Colon (tissue), 2 donors: ENCODE results near the gene GRAMD1B.

Experiments
- FAIRE-seq: peaks from 2 replicates; lab custom pipeline; 2012; peaks lifted over from hg19 to GRCh38; lab: Jason Lieb, UNC
- donor health status: control.
- donor health status: control.

The GRAMD1B gene

DNA sequence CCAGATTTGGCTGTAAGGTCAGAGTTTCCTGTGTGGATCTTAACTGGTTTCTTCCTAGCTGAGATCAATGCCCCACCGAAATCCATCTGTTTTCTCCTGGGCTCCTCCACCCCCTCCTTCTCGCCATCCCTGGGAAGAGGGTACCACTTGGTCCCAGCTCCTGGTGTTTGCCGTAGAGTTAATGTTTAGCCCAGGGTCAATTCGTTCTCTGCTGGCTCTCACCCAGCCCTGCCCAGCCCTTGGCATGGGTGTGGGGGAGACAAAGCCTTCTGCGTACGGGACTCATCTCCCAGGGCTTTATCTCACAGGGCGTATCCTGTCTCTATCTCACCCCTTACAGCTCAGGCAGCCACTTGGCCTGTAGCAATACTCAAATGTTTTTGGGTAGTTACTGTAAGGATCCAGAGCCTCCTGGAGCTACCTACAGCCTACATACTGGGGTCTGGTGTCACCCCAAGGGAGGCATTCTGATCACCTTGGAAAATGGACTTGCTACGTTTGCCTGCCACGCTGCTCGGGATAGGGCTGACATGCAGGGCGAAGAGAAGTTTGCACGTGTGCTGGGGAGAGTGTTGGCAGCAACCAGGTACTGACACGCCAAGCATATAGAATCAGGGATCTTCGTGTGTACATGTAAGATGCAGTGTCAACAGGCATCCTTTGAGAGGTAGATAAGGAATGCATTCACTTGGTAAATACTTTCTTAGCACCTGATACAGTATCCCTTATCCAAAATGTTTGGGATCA is 158.2 kb downstream of the GRAMD1B start:
- no peak for FAIRE-seq

DNA sequence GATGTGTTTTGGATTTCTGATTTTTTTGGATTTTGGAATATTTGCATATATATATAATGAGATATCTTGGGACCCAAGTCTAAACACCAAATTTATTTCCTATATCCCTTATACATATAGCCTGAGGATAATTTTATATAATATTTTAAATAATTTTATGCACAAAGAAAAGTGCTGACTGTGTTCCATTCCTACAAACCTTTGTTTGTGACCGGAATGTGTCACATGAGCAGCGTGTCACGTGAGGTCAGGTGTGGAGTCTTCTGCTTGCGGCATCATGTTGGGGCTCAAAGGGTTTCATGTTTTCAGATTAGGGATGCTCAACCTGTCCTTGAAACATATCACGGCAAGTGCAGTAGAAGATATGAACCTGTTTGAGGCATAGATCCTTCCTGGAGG is 158.8 kb downstream of the GRAMD1B start:
- FAIRE-seq: no peak

DNA sequence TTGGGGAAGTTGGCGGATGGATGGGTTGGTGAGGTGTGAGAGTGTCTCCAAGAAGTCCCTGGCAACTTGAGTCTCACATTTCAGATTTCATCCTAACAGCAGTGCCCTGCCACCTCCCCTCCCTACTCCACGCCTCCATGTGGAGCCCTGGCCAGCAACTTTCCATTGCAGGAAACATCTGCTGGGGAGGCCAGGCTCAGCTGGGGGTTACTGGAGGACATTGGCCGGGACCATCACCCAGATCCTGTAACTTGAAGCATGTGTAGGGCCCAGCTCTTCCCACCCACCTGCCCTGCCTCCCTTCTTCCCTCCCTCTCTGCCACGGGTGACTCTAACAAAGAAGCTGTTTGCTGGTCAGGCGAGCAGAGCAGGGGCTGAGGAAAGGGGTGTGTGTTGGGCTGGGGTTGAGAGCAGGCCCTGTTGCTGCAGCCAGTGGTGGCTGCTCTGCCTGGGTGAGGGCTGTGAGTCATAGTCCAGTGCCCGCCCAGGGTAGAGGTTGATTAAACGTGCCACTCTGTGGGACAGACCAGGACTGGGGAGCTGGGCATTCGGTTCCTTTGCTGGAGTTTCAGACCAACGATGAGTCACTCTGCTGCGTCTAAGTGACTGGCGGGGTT is 160.3 kb downstream of the GRAMD1B start:
- FAIRE-seq: no peak

DNA sequence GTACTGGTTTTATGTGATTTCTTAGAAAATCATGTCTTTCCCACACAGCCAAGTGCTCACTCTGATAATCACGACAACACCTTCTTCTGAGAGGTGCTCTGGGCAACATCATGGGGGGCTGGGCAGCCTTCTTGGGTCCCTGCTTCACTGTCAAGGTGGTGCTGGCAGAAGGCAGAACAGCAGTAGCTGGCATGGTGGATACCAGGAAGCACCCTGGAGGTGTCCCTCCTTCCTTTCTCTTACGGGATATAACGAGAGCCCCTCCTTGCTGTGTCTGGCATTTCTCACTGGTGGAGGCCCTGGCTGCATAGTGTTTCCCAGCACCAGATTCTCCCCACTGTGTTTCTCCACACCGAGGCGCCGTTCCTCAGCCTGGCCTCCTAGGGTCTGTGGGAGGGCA is 163.5 kb downstream of the GRAMD1B start:
- no peak for FAIRE-seq

DNA sequence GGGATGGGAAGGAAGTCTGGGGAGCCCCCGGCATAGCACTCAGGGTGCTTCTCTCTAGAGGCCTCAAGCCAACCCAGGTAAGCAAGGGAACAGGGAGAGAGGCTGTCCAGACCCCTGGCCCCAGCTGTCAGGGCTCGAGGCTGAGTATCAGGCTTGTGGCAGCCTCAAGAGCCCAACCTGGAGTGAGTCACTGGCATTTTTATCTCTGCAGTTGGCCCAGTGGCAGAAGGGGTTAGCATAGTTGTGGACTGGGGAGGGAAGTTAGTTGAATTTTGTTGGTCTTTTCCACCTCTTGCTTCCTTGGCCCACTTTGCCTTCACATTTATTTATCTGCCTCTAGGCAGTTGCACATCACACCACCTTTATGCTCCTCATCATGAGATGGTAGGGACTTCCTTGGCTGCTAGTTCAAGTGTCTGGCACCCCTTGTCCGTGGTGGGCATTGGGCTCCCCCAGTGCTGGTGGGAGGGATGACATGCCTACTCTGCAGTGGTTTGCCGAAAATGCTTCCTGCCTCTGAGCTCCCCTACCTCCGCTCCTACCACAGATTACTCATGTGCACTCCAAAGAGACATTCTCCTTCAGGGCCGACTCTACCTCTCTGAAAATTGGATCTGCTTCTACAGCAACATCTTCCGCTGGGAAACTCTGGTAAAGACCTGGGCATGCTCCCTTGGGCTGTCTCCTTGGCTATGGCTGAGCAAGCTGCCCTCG is 164.3 kb downstream of the GRAMD1B start:
- FAIRE-seq: no peak

DNA sequence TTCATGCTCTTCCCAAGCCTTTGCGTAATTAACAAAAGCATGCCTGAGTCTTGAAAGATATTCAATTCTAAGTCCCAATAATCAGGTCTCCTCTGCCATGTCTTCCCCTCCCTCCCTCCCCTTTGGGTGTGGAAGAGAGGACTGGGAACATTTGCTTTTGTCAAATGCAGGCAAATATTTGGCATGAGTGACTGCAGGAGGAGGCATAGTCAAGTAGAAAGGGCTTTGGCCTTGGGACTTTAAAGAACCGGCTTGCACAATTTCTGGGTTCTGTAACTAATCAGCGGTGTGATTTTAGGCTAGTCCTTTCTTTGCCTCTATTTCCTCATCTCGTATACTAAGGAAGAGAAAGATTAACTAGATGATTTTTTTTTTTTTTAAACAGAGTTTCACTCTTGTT is 164.9 kb downstream of the GRAMD1B start:
- FAIRE-seq: no peak

DNA sequence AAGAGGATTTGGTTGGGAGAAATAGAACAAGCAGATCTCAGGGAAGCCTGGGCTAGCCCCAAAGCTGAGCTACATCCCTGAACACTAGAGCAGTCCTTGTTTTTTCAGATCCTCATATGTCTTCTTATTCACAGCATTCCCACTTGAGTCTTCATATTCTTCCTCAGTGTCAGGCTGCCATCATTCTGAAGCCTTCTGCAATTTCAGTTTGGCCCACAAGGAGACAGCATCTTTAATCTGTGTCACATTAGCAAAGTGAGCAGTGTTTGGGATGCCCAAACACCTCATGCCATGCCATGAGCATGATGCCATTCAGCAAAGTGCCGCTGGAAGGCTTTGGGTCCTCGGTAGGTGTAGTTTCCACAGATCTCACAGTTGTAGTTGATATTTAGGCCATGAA is 167.8 kb downstream of the GRAMD1B start:
- no peak for FAIRE-seq

DNA sequence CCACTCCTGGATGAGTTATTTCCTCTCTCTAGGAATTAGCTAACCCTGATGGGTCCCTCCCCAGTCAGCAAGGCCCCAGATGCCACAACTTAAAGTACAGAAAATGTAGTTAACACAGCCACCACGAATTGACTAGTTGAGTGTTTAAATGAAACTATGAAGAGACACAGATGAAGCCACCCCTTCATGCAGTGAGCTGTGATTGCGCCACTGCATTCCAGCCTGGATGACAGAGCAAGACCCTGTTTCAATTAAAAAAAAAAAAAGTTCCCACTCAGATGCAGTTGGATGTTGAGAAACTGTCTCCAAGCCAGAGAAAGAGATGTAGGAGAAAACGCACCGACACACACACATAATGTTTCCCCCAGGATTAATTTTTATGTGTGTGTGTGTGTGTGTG is 171.1 kb downstream of the GRAMD1B start:
- FAIRE-seq: no peak

DNA sequence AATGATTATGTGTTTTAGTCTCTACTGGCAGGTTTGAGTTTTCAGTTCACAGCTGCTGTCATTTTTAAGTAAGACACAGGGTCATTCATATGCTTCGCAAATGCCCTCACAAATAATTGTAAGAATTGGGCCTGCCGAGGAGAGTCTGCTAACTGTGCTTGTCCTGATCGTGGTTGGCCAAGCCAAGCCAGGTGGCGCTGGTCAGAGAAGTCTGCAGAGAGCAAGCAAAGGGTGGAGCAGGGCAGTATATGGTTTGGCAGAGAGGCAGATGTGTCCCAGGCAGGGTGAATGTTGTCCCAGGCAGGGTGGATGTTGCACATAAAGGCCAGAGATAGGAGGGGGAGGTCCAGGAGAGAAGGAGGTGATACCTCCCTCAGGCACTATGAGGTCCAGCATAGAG is 171.7 kb downstream of the GRAMD1B start:
- FAIRE-seq: no peak

DNA sequence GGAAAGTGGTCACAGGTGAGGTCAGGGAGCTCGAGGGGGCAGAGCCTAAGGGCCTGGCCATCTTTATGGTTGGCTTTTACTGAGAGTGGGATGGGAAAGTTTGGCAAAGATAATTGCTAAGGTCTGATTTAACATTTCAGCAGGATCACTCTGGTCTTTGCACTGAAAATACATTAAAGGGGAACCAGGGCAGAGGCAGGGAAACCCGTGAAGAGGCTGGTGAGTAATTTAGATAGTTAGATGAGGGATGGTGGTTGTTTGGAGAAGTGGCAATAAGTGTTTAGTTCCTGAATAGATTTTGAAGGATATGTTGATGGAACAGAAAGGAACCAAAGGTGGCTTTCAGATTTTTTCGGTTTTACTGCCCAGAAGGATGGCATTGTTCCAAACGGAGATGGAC is 173.6 kb downstream of the GRAMD1B start:
- no peak for FAIRE-seq

DNA sequence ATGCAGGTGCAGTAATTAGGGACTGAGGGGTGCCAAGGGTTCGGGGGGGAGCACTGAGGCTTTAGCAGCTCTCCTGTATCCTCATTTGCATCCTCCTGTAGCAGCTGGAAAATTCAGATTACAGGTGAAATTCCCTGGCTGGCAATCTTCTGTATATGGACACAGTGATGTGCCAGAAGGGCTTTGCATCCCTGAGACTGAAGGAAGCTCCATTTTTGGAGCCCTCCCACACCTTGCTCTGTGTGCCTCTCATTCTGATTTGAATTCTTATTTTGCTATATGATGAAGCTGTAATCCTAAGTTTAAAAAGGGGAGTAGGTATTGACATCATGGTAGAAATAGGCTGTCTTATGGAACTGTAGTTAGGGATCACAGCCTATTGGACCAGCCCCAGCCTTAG is 177.7 kb downstream of the GRAMD1B start:
- FAIRE-seq: no peak

DNA sequence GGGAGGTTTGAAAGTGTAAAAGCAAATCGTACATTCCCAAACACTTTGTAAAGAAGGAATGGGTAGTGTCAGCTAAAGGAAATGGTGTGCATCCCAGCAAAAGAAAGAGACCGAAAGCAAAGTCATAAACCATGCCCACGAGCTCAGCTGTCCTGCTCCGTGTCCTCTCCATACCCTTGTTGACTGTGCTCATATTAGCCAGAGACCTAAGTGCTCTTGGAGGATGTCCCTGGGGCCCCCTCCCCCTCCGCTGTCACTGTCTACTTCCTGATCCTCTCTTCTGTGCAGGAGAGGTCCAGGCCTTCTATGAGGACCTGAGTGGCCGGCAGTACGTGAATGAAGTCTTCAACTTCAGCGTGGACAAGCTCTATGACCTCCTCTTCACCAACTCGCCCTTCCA is 178.3 kb downstream of the GRAMD1B start:
- no peak for FAIRE-seq

DNA sequence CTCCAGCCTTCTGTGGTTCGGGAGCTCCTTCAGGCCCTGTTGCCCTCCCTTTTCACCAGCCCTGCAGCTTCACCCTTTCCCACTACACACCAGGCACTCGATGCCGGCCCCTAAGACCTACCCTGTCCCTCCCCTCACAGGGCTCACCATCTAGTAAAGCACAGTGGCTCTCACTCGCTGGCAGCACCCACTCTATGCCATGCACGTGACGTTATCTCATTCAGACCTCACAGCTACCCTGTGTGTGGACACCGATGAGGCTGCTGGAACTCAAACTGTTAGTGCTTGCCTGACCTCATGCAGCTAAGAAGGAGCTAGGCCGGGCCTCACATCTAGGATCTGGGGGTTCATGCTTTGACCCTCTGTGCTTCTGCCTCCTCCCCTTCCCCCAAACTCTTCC is 178.9 kb downstream of the GRAMD1B start:
- no peak for FAIRE-seq

DNA sequence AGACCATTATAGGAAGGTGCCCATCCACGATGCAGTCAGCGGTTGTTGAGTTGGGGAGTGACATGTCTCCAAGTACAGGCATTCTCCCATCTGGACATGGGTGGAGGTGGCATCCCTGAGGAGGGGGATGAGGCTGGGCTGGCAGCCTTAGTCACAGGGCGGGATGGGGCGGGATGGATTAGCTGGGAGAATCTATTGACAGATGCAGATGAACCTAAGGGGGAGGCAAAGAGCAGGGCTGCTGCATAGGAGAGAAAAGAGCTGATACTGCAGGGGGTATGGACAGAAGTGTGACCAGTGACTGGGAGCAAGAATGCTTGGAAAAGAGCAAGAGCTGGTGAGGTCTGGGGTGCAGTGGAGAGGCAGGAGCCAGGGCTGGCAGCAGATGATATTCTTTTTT is 181.6 kb downstream of the GRAMD1B start:
- FAIRE-seq: no peak

DNA sequence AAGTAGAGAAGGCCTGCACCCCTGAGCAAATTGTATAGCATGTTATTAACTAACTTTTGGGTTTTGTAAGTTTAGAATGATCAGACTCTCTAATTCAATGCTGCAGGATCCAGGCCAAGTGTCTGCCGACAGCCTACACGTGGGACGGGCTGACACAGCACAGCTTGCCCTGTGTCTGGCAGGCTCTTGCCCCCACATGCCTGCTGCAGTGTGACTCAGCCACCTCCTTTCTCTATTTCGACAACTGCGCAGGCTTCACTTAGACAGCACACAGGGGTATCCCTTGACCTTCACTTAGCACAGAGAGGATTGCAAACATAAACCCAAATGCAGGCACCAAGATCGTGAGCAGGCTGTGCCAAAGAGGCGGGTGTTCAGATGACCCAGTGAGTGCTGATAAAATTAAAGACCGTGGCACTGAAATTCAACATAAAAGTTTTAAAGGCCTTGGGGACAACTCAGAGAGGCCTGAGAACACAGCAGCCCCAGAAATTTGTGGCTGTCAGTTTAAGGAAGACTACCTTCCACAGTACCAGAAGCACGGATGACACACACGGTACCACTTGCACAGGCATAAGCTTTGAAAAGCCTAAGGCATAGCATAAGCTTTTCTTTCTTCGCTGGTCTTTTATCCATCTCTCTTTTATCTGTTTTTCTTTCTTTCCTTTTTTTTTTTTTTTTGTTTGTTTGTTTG is 186.6 kb downstream of the GRAMD1B start:
- FAIRE-seq: no peak

DNA sequence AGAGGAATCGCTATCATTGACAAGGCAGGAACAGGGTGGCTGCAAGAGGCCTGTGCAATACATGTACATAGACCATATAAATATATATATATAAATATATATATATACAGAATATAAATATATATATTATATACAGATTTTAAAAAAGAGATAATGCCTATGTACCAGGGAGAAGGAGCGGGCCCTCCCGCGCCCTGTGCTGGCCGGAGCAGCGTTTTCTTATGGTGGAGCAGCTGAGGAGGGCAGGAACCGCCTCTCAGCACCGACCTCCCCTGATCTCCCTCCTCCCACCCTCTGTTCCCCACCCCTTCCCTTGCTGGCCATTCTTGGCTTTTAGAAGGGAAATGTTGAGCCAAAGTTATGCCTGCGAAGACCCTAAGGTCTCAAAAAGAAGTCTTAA is 192.5 kb downstream of the GRAMD1B start:
- FAIRE-seq: no peak

DNA sequence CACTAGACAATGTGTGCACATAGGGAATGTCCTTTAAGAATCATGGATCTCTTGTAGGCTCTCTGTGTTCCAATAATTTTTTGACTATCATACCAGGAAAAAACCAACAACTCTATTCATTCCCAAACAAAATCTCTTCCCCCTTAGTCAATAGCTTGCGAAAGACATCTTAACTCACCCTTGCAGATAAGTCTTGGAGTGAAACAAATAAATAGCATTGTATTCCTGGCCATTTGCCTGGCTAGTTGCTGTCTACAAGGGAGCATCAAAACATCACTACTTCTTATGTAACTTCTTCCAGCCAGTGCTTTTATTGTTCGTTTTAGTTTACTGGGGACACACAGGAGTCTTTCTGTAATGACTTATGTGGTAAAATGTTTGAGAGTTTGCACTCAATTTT is 194.9 kb downstream of the GRAMD1B start:
- FAIRE-seq: no peak

DNA sequence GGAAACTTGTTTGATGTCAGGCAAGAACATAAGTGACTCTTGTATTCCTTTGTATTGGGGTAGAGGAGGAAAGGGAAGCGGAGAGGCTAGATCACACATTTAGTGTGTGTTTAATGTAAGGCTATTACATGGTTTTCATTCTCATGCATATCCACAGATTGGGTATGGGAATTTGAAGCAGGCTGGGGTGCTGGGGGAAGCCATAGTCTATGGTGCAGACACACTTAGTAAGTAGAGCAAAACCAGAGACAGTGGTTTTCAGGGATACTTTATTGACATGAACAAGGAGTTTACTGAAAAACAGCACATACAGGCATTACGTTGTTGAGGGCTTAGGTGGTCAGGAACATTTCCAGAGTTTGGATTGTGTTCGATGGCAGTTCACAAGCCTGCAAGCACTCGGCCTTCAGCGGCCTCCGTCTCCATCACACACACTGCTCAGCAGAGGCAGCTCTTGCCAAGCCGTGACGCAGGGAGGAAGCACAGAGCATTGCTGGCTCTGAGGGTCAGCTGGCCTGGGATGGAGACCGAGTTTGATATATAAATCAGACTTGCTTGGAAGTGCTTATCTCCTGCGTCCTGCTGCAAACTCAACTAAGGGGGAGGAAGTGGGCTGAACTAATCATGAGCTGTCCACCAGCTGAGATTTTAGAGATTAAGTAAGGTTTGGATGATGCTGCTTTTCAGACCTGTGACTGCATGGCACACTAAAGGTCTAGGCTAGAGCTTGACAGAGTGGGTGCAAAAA is 199.0 kb downstream of the GRAMD1B start:
- no peak for FAIRE-seq

DNA sequence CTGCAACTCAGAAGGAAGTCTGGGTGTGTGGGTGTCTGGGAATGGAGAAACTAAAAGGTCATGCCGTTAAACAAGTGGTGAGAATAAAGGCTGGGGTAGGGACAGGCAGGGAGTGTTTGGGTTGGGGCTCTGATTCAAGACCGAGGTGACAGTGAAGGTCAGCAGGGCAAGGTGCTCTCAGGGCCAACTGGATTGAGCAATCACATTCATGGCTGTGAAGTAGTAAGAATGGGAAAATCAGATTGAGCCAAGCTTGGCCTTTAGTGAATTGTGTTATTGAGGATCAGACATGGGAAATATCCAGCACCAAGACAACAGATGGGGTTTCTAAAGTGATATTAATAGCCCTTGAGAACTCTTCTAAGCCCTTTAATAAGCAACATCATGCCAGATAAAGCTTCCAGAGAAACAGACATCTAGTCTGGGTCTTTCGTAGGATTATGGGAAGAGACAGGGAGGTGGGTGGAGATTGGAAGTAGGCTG is 200.1 kb downstream of the GRAMD1B start:
- no peak for FAIRE-seq

DNA sequence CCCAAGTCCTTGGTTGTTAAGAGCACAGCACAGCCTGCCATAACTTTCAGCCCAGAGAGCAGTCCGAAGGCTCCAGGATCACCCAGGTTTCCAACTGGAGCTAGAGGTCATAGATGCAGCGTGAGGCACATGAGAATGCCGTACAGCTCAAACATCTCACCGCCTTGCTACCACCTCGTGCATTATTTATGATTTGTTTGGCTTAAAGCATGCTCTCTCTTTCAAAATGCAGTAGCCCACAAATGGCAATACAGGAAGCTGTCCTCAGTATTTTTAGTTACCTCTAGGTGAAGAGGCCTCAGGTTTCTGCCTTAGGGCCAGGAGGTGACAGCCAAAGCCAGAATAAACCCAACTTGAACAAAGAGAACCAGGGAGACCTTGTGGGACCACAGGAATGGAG is 210.0 kb downstream of the GRAMD1B start:
- no peak for FAIRE-seq

DNA sequence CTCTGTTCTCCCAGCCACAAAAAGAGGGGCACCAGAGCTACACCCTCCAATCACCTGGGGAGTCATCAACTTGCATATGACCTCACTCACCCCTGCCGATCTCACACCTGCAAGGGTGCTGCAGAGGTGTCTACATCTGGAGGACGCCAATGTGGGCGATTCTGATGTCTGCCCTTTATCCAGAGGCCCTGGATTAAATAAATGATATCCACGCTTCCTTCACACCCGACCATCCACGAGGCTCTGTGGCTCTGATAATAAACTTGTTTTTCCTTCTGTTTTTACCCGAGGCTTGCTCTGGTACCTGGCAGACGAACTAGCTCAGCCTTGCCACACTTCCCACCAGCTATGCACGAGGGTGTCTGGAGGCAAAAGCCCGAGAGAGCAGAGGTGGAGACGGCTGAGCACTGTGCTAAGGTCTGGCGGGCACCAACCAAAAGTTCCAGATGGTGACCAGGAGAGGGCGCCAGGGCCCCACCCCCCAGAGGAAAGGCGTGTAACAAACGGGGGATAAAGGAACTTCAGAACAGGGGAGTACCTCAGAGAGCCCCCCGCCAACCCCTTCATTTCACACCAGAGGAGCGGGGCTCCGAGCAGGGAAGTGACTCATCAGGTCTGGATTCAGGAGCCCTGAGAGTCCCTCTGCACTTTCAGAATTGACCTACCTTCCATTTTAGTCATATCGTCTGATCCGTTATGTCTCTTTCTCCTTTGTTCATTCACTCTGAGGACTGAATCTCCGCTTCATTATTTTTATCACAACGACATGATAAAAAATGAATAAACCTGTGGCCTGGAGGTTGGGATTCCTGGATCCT is 210.8 kb downstream of the GRAMD1B start:
- FAIRE-seq: no peak
